ENCODE results near the gene KCNQ1. TPM values are rescaled to one million over a fixed set of nuclear protein-coding genes. Genes with fewer than 3 reads are reported as not detected.

KCNQ1 gene
- total and polyA plus RNA-seq, 2 of the 13 experiments (the other 11 are each of a cell fraction or from before 2014, with no cell fraction given): 0.02 to 0.08 TPM

DNA sequence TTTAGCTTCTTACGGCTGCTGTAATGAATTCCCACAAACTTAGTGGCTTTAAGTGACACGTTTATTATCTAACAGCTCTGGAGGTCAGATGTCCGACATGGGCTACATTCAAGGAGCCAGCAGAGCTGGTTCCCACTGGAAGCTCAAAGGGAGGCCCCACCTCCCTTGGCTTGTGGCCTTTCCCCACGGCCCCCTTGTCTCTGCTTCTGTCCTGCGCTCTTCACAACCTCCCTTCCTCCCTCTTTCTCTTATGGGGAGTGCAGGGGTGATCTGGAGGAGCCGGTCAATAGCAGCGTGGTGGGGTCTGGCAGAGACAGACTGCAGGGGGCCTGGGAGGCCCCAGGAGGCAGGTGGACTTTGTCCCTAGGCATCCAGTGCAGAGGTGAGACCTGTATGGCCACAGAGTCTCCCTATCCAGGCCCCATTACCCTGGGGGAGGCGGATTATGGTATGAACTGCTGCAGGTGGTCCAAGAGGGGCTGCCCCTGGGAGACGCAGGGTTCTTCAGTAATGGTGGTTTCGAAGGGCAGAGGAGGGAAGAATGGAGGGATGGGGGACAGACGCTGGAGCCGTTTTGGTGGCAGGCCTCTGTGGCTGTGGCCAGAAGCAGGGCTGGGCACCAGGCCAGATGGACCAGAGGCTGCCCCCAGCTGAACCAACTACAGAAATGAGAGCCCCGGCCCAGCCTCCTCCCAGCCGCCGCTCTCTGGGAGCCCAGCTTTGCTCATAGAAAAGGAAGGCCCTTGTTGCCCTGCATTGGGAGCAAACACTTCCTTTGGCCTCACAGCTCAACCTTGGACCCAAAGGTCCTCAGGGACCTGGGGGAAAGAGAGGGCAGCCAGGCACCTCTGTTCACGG is 285.7 kb downstream of the KCNQ1 start (continued):
- TF ChIP-seq PITX1 (CRISPR knock-in tag; IDR thresholded peaks at IDR 0.05): peak; percentile 61; the same call in 1 of the 2 replicates
- TF ChIP-seq, protein P1, sequence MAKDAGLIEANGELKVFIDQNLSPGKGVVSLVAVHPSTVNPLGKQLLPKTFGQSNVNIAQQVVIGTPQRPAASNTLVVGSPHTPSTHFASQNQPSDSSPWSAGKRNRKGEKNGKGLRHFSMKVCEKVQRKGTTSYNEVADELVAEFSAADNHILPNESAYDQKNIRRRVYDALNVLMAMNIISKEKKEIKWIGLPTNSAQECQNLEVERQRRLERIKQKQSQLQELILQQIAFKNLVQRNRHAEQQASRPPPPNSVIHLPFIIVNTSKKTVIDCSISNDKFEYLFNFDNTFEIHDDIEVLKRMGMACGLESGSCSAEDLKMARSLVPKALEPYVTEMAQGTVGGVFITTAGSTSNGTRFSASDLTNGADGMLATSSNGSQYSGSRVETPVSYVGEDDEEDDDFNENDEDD (CRISPR knock-in tag; IDR thresholded peaks at IDR 0.05; ENCODE audit: borderline replicate concordance): peak; percentile 30; the same call in 1 of the 2 replicates
- TF ChIP-seq NCOA2 (CRISPR knock-in tag; IDR thresholded peaks at IDR 0.05): peak; percentile 65
- TF ChIP-seq ZNF235 (CRISPR knock-in tag; IDR thresholded peaks at IDR 0.05; ENCODE audit: borderline replicate concordance): no peak
- TF ChIP-seq, protein P2, sequence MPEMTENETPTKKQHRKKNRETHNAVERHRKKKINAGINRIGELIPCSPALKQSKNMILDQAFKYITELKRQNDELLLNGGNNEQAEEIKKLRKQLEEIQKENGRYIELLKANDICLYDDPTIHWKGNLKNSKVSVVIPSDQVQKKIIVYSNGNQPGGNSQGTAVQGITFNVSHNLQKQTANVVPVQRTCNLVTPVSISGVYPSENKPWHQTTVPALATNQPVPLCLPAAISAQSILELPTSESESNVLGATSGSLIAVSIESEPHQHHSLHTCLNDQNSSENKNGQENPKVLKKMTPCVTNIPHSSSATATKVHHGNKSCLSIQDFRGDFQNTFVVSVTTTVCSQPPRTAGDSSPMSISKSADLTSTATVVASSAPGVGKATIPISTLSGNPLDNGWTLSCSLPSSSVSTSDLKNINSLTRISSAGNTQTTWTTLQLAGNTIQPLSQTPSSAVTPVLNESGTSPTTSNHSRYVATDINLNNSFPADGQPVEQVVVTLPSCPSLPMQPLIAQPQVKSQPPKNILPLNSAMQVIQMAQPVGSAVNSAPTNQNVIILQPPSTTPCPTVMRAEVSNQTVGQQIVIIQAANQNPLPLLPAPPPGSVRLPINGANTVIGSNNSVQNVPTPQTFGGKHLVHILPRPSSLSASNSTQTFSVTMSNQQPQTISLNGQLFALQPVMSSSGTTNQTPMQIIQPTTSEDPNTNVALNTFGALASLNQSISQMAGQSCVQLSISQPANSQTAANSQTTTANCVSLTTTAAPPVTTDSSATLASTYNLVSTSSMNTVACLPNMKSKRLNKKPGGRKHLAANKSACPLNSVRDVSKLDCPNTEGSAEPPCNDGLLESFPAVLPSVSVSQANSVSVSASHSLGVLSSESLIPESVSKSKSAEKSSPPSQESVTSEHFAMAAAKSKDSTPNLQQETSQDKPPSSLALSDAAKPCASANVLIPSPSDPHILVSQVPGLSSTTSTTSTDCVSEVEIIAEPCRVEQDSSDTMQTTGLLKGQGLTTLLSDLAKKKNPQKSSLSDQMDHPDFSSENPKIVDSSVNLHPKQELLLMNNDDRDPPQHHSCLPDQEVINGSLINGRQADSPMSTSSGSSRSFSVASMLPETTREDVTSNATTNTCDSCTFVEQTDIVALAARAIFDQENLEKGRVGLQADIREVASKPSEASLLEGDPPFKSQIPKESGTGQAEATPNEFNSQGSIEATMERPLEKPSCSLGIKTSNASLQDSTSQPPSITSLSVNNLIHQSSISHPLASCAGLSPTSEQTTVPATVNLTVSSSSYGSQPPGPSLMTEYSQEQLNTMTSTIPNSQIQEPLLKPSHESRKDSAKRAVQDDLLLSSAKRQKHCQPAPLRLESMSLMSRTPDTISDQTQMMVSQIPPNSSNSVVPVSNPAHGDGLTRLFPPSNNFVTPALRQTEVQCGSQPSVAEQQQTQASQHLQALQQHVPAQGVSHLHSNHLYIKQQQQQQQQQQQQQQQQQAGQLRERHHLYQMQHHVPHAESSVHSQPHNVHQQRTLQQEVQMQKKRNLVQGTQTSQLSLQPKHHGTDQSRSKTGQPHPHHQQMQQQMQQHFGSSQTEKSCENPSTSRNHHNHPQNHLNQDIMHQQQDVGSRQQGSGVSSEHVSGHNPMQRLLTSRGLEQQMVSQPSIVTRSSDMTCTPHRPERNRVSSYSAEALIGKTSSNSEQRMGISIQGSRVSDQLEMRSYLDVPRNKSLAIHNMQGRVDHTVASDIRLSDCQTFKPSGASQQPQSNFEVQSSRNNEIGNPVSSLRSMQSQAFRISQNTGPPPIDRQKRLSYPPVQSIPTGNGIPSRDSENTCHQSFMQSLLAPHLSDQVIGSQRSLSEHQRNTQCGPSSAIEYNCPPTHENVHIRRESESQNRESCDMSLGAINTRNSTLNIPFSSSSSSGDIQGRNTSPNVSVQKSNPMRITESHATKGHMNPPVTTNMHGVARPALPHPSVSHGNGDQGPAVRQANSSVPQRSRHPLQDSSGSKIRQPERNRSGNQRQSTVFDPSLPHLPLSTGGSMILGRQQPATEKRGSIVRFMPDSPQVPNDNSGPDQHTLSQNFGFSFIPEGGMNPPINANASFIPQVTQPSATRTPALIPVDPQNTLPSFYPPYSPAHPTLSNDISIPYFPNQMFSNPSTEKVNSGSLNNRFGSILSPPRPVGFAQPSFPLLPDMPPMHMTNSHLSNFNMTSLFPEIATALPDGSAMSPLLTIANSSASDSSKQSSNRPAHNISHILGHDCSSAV (CRISPR knock-in tag; IDR thresholded peaks at IDR 0.05; ENCODE audit: borderline replicate concordance): no peak
- TF ChIP-seq ZNF24 (IDR thresholded peaks at IDR 0.05): no peak
- TF ChIP-seq NONO (IDR thresholded peaks at IDR 0.05): no peak
- peak; percentile 38; the same call in 1 of the 2 replicates for TF ChIP-seq NONO (CRISPR knock-in tag; conservative IDR thresholded peaks at IDR 0.05)
- TF ChIP-seq IRF2 (CRISPR knock-in tag; IDR thresholded peaks at IDR 0.05): peak; percentile 51; the same call in 1 of the 2 replicates
- TF ChIP-seq ZSCAN22 (CRISPR knock-in tag; IDR thresholded peaks at IDR 0.05): no peak
- TF ChIP-seq ZNF619 (CRISPR knock-in tag; IDR thresholded peaks at IDR 0.05): 0 out of 2 replicates have a peak, but pooled peaks have one; percentile 37
- peak; percentile 83 for TF ChIP-seq ZNF263 (CRISPR knock-in tag; IDR thresholded peaks at IDR 0.05)
- no peak for TF ChIP-seq ZNF230 (CRISPR knock-in tag; IDR thresholded peaks at IDR 0.05)
- TF ChIP-seq TEAD3 (CRISPR knock-in tag; optimal IDR thresholded peaks at IDR 0.05; ENCODE audit: borderline replicate concordance): peak; percentile 46
- no peak for TF ChIP-seq ZFP36L1 (CRISPR knock-in tag; IDR thresholded peaks at IDR 0.05)
- TF ChIP-seq ZSCAN9 (CRISPR knock-in tag; IDR thresholded peaks at IDR 0.05; ENCODE audit: borderline replicate concordance): 0 out of 2 replicates have a peak, but pooled peaks have one; percentile 67
- TF ChIP-seq ZNF333 (CRISPR knock-in tag; IDR thresholded peaks at IDR 0.05; ENCODE audit: borderline replicate concordance): peak; percentile 49; the same call in 1 of the 2 replicates
- no peak for TF ChIP-seq ZNF121 (CRISPR knock-in tag; IDR thresholded peaks at IDR 0.05)
- TF ChIP-seq, protein P3, sequence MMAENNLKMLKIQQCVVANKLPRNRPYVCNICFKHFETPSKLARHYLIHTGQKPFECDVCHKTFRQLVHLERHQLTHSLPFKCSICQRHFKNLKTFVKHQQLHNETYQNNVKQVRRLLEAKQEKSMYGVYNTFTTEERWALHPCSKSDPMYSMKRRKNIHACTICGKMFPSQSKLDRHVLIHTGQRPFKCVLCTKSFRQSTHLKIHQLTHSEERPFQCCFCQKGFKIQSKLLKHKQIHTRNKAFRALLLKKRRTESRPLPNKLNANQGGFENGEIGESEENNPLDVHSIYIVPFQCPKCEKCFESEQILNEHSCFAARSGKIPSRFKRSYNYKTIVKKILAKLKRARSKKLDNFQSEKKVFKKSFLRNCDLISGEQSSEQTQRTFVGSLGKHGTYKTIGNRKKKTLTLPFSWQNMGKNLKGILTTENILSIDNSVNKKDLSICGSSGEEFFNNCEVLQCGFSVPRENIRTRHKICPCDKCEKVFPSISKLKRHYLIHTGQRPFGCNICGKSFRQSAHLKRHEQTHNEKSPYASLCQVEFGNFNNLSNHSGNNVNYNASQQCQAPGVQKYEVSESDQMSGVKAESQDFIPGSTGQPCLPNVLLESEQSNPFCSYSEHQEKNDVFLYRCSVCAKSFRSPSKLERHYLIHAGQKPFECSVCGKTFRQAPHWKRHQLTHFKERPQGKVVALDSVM (CRISPR knock-in tag; IDR thresholded peaks at IDR 0.05): peak; percentile 58; the same call in 1 of the 2 replicates

Measured in HepG2 (cell line).